ENCODE data around the gene IGSF9B.

DNA sequence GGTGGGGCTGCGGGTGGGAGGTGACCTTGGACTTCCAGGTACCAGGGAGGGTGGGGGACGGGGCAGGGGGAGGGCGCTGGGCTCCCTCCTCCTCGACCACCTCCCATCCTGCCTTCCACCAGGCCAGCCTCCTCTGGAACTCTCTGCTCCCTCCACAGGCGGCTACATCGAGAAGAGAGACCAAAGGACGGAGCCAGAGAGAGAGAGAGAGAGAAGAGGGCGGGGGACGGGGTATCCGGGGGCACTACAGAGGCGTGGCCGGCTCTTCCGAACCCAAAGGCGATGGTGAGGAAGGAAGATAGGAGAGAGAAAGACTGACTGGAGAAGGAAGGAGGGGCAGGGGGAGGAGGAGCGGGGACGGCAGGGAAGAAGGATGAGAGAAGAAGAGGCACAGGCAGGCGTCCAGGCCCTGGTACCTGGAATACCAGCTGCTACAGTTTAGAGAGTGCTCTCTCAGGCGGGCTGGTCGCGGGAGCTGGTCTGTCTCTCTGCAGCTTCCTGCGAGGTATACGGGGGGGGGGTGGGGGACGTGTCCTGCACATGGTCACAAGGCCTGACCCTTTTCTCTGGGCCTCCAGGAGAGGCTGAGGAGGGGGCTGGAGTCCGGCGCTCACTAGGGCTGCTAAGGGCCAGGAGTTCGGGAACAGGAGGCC, 38.0 kb downstream of the IGSF9B start:
- TF ChIP-seq TAF1 (IDR thresholded peaks at IDR 0.05; ENCODE audit: low read depth, low read length) = no peak
- no peak for TF ChIP-seq POLR2A (IDR thresholded peaks at IDR 0.05; ENCODE audit: low read depth, low read length)
- no peak for TF ChIP-seq POLR2AphosphoS5 (IDR thresholded peaks at IDR 0.05; ENCODE audit: low read depth, low read length)
- no peak for TF ChIP-seq POU2F2 (IDR thresholded peaks at IDR 0.05; ENCODE audit: low read depth, low read length)

Data from GM12891 (cell line).